ENCODE measurements around the gene RELL2. TPM values are rescaled to one million over a fixed set of nuclear protein-coding genes. Genes with fewer than 3 reads are reported as not detected.

The RELL2 gene
- total RNA-seq, 2 experiments from 2014 or later = 28.0 to 43.1 TPM

GRCh38 chr5:141615991-141616720 is 20.6 kb upstream of the RELL2 start:
- H3K4me1 ChIP-seq (ENCODE audit: insufficient read depth, low read length, poor library complexity, severe bottlenecking) = peaks cover 52% of the 10 kb centered on the region
- TF ChIP-seq CTCF (conservative IDR thresholded peaks at IDR 0.05; ENCODE audit: low read length) (no peak), EZH2phosphoT487 (IDR thresholded peaks at IDR 0.05; ENCODE audit: borderline replicate concordance, low read depth, low read length) (no peak)

DNA sequence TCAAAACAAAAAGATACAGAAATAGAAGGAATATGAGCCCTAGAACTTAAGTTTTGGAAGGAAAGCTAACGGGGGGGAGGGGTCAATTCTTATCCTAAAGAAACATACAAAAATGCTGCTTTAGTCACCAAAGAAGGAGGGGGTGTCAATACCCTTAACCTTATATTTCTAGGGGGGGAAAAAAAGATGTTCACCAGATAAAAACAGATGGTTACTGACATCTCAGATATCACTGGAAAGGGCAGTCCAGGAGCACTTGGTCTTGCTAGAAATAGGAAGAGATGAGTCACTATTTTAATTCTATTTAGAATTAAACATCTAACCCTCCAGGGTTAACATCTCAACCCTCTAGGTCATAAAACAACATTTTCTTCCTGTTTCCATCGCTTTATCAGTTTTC is 19.7 kb upstream of the RELL2 start:
- ChIA-PET CTCF (ENCODE audit: unreplicated experiment) (interaction anchor here (1.2 to 2.3 kb wide), 2 partner anchors 11 to 25 kb away, joined by 3 to 10 read pairs; no protein-coding TSS in a partner anchor), POLR2A (interaction anchor here (0.6 to 5.0 kb wide), 11 partner anchors 9 to 297 kb away, joined by 3 to 50 read pairs (median 6); partner anchors contain the start of genes HDAC3 and RELL2)
- Histone ChIP-seq H3K9me3 (ENCODE audit: low read length) (no peaks in the 10 kb centered on the region), H3K4me1 (ENCODE audit: insufficient read depth, low read length, poor library complexity, severe bottlenecking) (peaks cover 52% of the 10 kb centered on the region), H3K27ac (ENCODE audit: low read depth, low read length, poor library complexity, severe bottlenecking) (no peak overlapping the region), H3K4me2 (ENCODE audit: low read length) (peak overlapping the region; percentile 89), H3K9me2 (ENCODE audit: insufficient read depth, low read length) (no peaks in the 10 kb centered on the region), H3K36me3 (ENCODE audit: insufficient read depth, low read length) (peaks cover 54% of the 10 kb centered on the region), H3K4me3 (ENCODE audit: low read depth, low read length, poor library complexity, severe bottlenecking) (peak overlapping the region; percentile 98), H4K20me1 (ENCODE audit: insufficient read depth, low read length) (peaks cover 19% of the 10 kb centered on the region; the same call in 1 of the 2 replicates), H2AFZ (ENCODE audit: low read length) (no peak overlapping the region), H3K79me2 (ENCODE audit: insufficient read depth, low read depth, low read length) (peaks cover 60% of the 10 kb centered on the region)
- intact Hi-C loops (cut with micrococcal nuclease; ENCODE audit: unreplicated experiment) = loop anchor here (5.0 to 10.0 kb wide), 3 partner anchors 35 to 102 kb away; no protein-coding TSS in a partner anchor
- DNase-seq (ENCODE audit: low spot score) = no peak
- no TSS peak for BruUV-seq (replicated peaks)
- TF ChIP-seq CTCF (conservative IDR thresholded peaks at IDR 0.05; ENCODE audit: low read length) (no peak), EZH2phosphoT487 (IDR thresholded peaks at IDR 0.05; ENCODE audit: borderline replicate concordance, low read depth, low read length) (no peak)

More at GRCh38 chr5:141615991-141616720, 20.6 kb upstream of the RELL2 start:
- peaks cover 67% of the 10 kb centered on the region for H3K79me2 ChIP-seq (ENCODE audit: insufficient read depth, low read depth, low read length)
- peak overlapping the region; percentile 98 for H3K4me3 ChIP-seq (ENCODE audit: low read depth, low read length, poor library complexity, severe bottlenecking)
- POLR2A ChIA-PET = interaction anchor here (0.6 to 5.0 kb wide), 10 partner anchors 9 to 296 kb away, joined by 3 to 50 read pairs (median 6); partner anchors contain the start of genes HDAC3 and RELL2
- no TSS peak for BruUV-seq (replicated peaks)
- no peaks in the 10 kb centered on the region for H3K9me2 ChIP-seq (ENCODE audit: insufficient read depth, low read length)
- H2AFZ ChIP-seq (ENCODE audit: low read length) = no peak overlapping the region
- no peak for DNase-seq (ENCODE audit: low spot score)
- no peak overlapping the region for H3K27ac ChIP-seq (ENCODE audit: low read depth, low read length, poor library complexity, severe bottlenecking)
- H3K36me3 ChIP-seq (ENCODE audit: insufficient read depth, low read length) = peaks cover 51% of the 10 kb centered on the region
- intact Hi-C loops (cut with micrococcal nuclease; ENCODE audit: unreplicated experiment) = loop anchor here (5.0 to 10.0 kb wide), 3 partner anchors 34 to 101 kb away; no protein-coding TSS in a partner anchor
- peak overlapping the region; percentile 89 for H3K4me2 ChIP-seq (ENCODE audit: low read length)
- H3K9me3 ChIP-seq (ENCODE audit: low read length) = no peaks in the 10 kb centered on the region
- CTCF ChIA-PET (ENCODE audit: unreplicated experiment) = interaction anchor here (2.3 kb wide), 1 partner anchor 24 kb away, joined by 10 read pairs; no protein-coding TSS in a partner anchor
- peaks cover 19% of the 10 kb centered on the region; the same call in 1 of the 2 replicates for H4K20me1 ChIP-seq (ENCODE audit: insufficient read depth, low read length)

All from OCI-LY7 (cell line).